ENCODE results near the gene C4orf50.

Gene C4orf50

GRCh38 chr4:5913454-5913853, 104.8 kb downstream of the C4orf50 start:
- Histone ChIP-seq H3K9ac (ENCODE audit: low read length) (no peak overlapping the region), H3K27ac (ENCODE audit: low read length) (no peak overlapping the region), H4K20me1 (ENCODE audit: insufficient read depth, low read length) (no peaks in the 10 kb centered on the region), H3K79me2 (ENCODE audit: low read length) (no peaks in the 10 kb centered on the region), H3K4me1 (ENCODE audit: low read length) (peaks cover 2% of the 10 kb centered on the region; the same call in 1 of the 2 replicates), H3K36me3 (replicated peaks; ENCODE audit: low read depth, low read length) (no peaks in the 10 kb centered on the region), H3K27me3 (ENCODE audit: low read depth, low read length) (0 out of 2 replicates have a peak, but pooled peaks cover 5% of the 10 kb centered on the region), H3K4me3 (ENCODE audit: low read length) (no peak overlapping the region), H3K9me3 (ENCODE audit: insufficient read depth, low read length) (no peaks in the 10 kb centered on the region), H2AFZ (ENCODE audit: low read depth, low read length) (no peak overlapping the region), H3K4me2 (ENCODE audit: low read length) (no peak overlapping the region)
- TF ChIP-seq EZH2phosphoT487 (IDR thresholded peaks at IDR 0.05; ENCODE audit: low read depth): no peak
- no peak for TF ChIP-seq CTCF (IDR thresholded peaks at IDR 0.05; ENCODE audit: low read depth, low read length)

- Histone ChIP-seq H3K9me3 (ENCODE audit: insufficient read depth, low read length) (no peaks in the 10 kb centered on the region), H3K36me3 (replicated peaks; ENCODE audit: low read depth, low read length) (no peaks in the 10 kb centered on the region), H3K4me3 (ENCODE audit: low read length) (no peak overlapping the region), H3K79me2 (ENCODE audit: low read length) (no peaks in the 10 kb centered on the region), H3K27ac (ENCODE audit: low read length) (no peak overlapping the region), H3K27me3 (ENCODE audit: low read depth, low read length) (no peaks in the 10 kb centered on the region), H3K4me1 (ENCODE audit: low read length) (peaks cover 2% of the 10 kb centered on the region; the same call in 1 of the 2 replicates), H3K4me2 (ENCODE audit: low read length) (no peak overlapping the region), H2AFZ (ENCODE audit: low read depth, low read length) (no peak overlapping the region), H4K20me1 (ENCODE audit: insufficient read depth, low read length) (no peaks in the 10 kb centered on the region), H3K9ac (ENCODE audit: low read length) (no peak overlapping the region)
- TF ChIP-seq CTCF (IDR thresholded peaks at IDR 0.05; ENCODE audit: low read depth, low read length) (no peak), EZH2phosphoT487 (IDR thresholded peaks at IDR 0.05; ENCODE audit: low read depth) (no peak)
Measured at GRCh38 chr4:5912614-5913019, 105.6 kb downstream of the C4orf50 start.

- Histone ChIP-seq H3K4me2 (ENCODE audit: low read length) (no peak overlapping the region), H3K4me3 (ENCODE audit: low read length) (no peak overlapping the region), H3K9me3 (ENCODE audit: insufficient read depth, low read length) (no peaks in the 10 kb centered on the region), H3K9ac (ENCODE audit: low read length) (no peak overlapping the region), H3K27ac (ENCODE audit: low read length) (no peak overlapping the region), H3K4me1 (ENCODE audit: low read length) (no peaks in the 10 kb centered on the region), H3K79me2 (ENCODE audit: low read length) (no peaks in the 10 kb centered on the region), H2AFZ (ENCODE audit: low read depth, low read length) (no peak overlapping the region), H4K20me1 (ENCODE audit: insufficient read depth, low read length) (no peaks in the 10 kb centered on the region), H3K27me3 (ENCODE audit: low read depth, low read length) (no peaks in the 10 kb centered on the region), H3K36me3 (replicated peaks; ENCODE audit: low read depth, low read length) (no peaks in the 10 kb centered on the region)
- TF ChIP-seq CTCF (IDR thresholded peaks at IDR 0.05; ENCODE audit: low read depth, low read length): no peak
- no peak for TF ChIP-seq EZH2phosphoT487 (IDR thresholded peaks at IDR 0.05; ENCODE audit: low read depth)
Measured at GRCh38 chr4:5908876-5909427, 109.3 kb downstream of the C4orf50 start.

- H3K27me3 ChIP-seq (ENCODE audit: low read depth, low read length): no peaks in the 10 kb centered on the region
- no peaks in the 10 kb centered on the region for H3K9me3 ChIP-seq (ENCODE audit: insufficient read depth, low read length)
- H3K4me2 ChIP-seq (ENCODE audit: low read length): no peak overlapping the region
- H3K9ac ChIP-seq (ENCODE audit: low read length): no peak overlapping the region
- no peak overlapping the region for H3K27ac ChIP-seq (ENCODE audit: low read length)
- no peaks in the 10 kb centered on the region for H3K79me2 ChIP-seq (ENCODE audit: low read length)
- H3K36me3 ChIP-seq (replicated peaks; ENCODE audit: low read depth, low read length): no peaks in the 10 kb centered on the region
- no peaks in the 10 kb centered on the region for H3K4me1 ChIP-seq (ENCODE audit: low read length)
- TF ChIP-seq EZH2phosphoT487 (IDR thresholded peaks at IDR 0.05; ENCODE audit: low read depth) (no peak), CTCF (IDR thresholded peaks at IDR 0.05; ENCODE audit: low read depth, low read length) (no peak)
- no peak overlapping the region for H3K4me3 ChIP-seq (ENCODE audit: low read length)
- H4K20me1 ChIP-seq (ENCODE audit: insufficient read depth, low read length): no peaks in the 10 kb centered on the region
- no peak overlapping the region for H2AFZ ChIP-seq (ENCODE audit: low read depth, low read length)
Measured at GRCh38 chr4:5906191-5906590, 112.0 kb downstream of the C4orf50 start.
